ENCODE data around the gene POMT2.

DNA sequence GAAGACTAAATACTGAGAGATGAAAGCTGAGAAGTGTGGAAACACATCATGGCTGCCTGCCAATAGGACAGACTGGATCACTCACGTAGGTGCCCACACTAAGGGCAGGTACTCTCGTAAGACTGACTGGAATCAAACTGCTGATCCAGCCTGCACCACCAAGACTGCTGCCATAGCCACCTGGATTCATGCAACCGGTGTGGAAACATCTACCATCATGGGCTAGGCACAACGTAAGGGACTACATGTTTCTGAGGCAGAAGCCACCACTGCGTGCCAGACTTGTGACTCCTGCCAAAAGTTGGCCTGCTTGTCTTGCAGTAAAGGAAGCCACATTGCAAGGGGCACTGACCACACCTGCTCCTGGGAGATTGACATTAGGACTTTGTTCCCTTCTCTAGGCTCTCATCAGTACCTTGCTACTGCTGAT, 3.8 kb downstream of the POMT2 start:
- TF ChIP-seq CTCF (IDR thresholded peaks at IDR 0.05; ENCODE audit: low read depth, low read length, poor library complexity, severe bottlenecking) (no peak), EZH2phosphoT487 (IDR thresholded peaks at IDR 0.05; ENCODE audit: borderline replicate concordance, low read length) (no peak)
